Neural cell (in vitro differentiated cells): Measurements from ENCODE around the gene THRB. TPM values are rescaled to one million over a fixed set of nuclear protein-coding genes. Genes with fewer than 3 reads are reported as not detected.

Experiments
- H2AFZ ChIP-seq: fragments of 200-600, 300-800 bp; sonication (generic), shearing (Covaris generic); 2 replicates; pipeline ENCODE4 v1.6.0; 2014; ENCODE audit warnings: low read depth, mild to moderate bottlenecking, antibody characterized with exemption, low read length, moderate library complexity
- H3F3A ChIP-seq: fragments of 200-600 bp; shearing (Covaris generic); 2 replicates; pipeline ENCODE4 v1.6.1; 2016; ENCODE audit warnings: mild to moderate bottlenecking, moderate library complexity, mixed read lengths, antibody characterized with exemption, low read length; ENCODE audit not compliant: insufficient read depth, poor library complexity, severe bottlenecking
- H3K27ac ChIP-seq: fragments of 200-600, 300-800 bp; sonication (generic), shearing (Covaris generic); 2 replicates; pipeline ENCODE4 v1.5.1; 2014; ENCODE audit warnings: mild to moderate bottlenecking, low read length, moderate library complexity
- H3K27me3 ChIP-seq: fragments of 300-800, 200-600 bp; sonication (generic), shearing (Covaris generic); 2 replicates; pipeline ENCODE4 v1.6.0; 2014; ENCODE audit warnings: mild to moderate bottlenecking, low read depth, low read length, moderate library complexity; ENCODE audit not compliant: insufficient read depth
- H3K36me3 ChIP-seq: fragments of 300-800, 200-600 bp; sonication (generic), shearing (Covaris generic); 2 replicates; pipeline ENCODE4 v1.5.1; 2014; ENCODE audit warnings: mild to moderate bottlenecking, antibody characterized with exemption, low read length, moderate library complexity; ENCODE audit not compliant: insufficient read depth
- H3K4me2 ChIP-seq: fragments of 300-800, 200-600 bp; sonication (generic), shearing (Covaris generic); 2 replicates; pipeline ENCODE4 v1.6.0; 2014; ENCODE audit warnings: mild to moderate bottlenecking, low read length
- H3K4me3 ChIP-seq: fragments of 300-800, 200-600 bp; sonication (generic), shearing (Covaris generic); 2 replicates; pipeline ENCODE4 v1.5.1; 2014; ENCODE audit warnings: mild to moderate bottlenecking, low read length, moderate library complexity
- H3K79me2 ChIP-seq: fragments of 200-600 bp; shearing (Covaris generic); replicated peaks from 2 replicates; pipeline ENCODE4 v1.6.0; 2014; ENCODE audit warnings: mild to moderate bottlenecking, low read length, moderate library complexity; ENCODE audit not compliant: insufficient read depth
- H3K9ac ChIP-seq: fragments of 300-800, 200-600 bp; sonication (generic), shearing (Covaris generic); 2 replicates; pipeline ENCODE4 v1.6.1; 2016; ENCODE audit warnings: mild to moderate bottlenecking, low read length, mixed read lengths
- H3K9me2 ChIP-seq: fragments of 200-600 bp; shearing (Covaris generic); 2 replicates; pipeline ENCODE4 v1.6.1; 2016; ENCODE audit warnings: mild to moderate bottlenecking, low read length, mixed read lengths; ENCODE audit not compliant: insufficient read depth
- H3K9me3 ChIP-seq: fragments of 200-600, 300-800 bp; sonication (generic), shearing (Covaris generic); 2 replicates; pipeline ENCODE4 v1.6.1; 2016; ENCODE audit warnings: mild to moderate bottlenecking, mixed run types, low read length, moderate library complexity, mixed read lengths
- H4K20me1 ChIP-seq: fragments of 200-600 bp; shearing (Covaris generic); 2 replicates; pipeline ENCODE4 v1.6.1; 2016; ENCODE audit warnings: mild to moderate bottlenecking, mixed run types; ENCODE audit not compliant: insufficient read depth
- CTCF ChIP-seq: fragments of 450-650 bp; IDR thresholded peaks from 2 replicates; pipeline ENCODE4 v1.5.1; 2014; ENCODE audit warnings: antibody characterized with exemption, mild to moderate bottlenecking, moderate library complexity; ENCODE audit not compliant: poor library complexity, severe bottlenecking
- EP300 ChIP-seq: fragments of 450-650 bp; conservative IDR thresholded peaks from 2 replicates; pipeline ENCODE4 v1.6.1; 2014; ENCODE audit warnings: antibody characterized with exemption, mild to moderate bottlenecking, moderate library complexity; ENCODE audit not compliant: poor library complexity, severe bottlenecking
- EZH2 ChIP-seq: fragments of 200-600, 300-800 bp; shearing (Covaris generic), sonication (generic); IDR thresholded peaks from 2 replicates; pipeline ENCODE4 v1.6.1; 2014; ENCODE audit warnings: antibody characterized with exemption, low read length, borderline replicate concordance, mild to moderate bottlenecking; ENCODE audit not compliant: insufficient read depth, poor library complexity, severe bottlenecking
- MXI1 ChIP-seq: fragments of 450-650 bp; conservative IDR thresholded peaks from 2 replicates; pipeline ENCODE4 v1.6.1; 2014; ENCODE audit warnings: antibody characterized with exemption, mild to moderate bottlenecking; ENCODE audit not compliant: poor library complexity, severe bottlenecking
- POLR2AphosphoS5 ChIP-seq: IDR thresholded peaks from 2 replicates; pipeline ENCODE4 v1.6.1; 2012
- RAD21 ChIP-seq: fragments of 450-650 bp; conservative IDR thresholded peaks from 2 replicates; pipeline ENCODE4 v1.6.1; 2014; ENCODE audit warnings: antibody characterized with exemption, mild to moderate bottlenecking, moderate library complexity
- REST ChIP-seq: IDR thresholded peaks from 2 replicates; pipeline ENCODE4 v1.6.1; 2012; ENCODE audit warnings: borderline replicate concordance
- SMC3 ChIP-seq: fragments of 450-650 bp; conservative IDR thresholded peaks from 2 replicates; pipeline ENCODE4 v1.6.1; 2014; ENCODE audit warnings: antibody characterized with exemption, mild to moderate bottlenecking, moderate library complexity; ENCODE audit not compliant: poor library complexity
- TAF1 ChIP-seq: IDR thresholded peaks from 2 replicates; pipeline ENCODE4 v1.6.1; 2012; ENCODE audit warnings: low read depth
- polyA plus RNA-seq: library from polyadenylated mRNA; depleted of rRNA; stranded (reverse); fragments of >200 nt; gene quantifications from 2 replicates; pipeline ENCODE4 v1.2.3, GENCODE V29; 2014

THRB gene
- polyA plus RNA-seq, 1 donor from 2014 or later, result 1.7 TPM

- no peak overlapping the region for H3K27ac ChIP-seq
- no peaks in the 10 kb centered on the region for H3K79me2 ChIP-seq
- no peak for TF ChIP-seq SMC3
- TF ChIP-seq RAD21, result no peak
- TF ChIP-seq CTCF, result no peak
- TF ChIP-seq MXI1, result no peak
- no peak for TF ChIP-seq TAF1
- no peak for TF ChIP-seq EZH2
- TF ChIP-seq EP300, result no peak
- no peak for TF ChIP-seq REST
- TF ChIP-seq POLR2AphosphoS5, result no peak
- H3K4me2 ChIP-seq, result no peak overlapping the region
- no peak overlapping the region for H2AFZ ChIP-seq
- no peaks in the 10 kb centered on the region for H3F3A ChIP-seq
- no peaks in the 10 kb centered on the region for H3K27me3 ChIP-seq
- H3K9ac ChIP-seq, result no peak overlapping the region
- H3K36me3 ChIP-seq, result no peaks in the 10 kb centered on the region
- no peaks in the 10 kb centered on the region for H3K9me2 ChIP-seq
- no peaks in the 10 kb centered on the region for H4K20me1 ChIP-seq
- H3K4me3 ChIP-seq, result no peak overlapping the region
- no peaks in the 10 kb centered on the region for H3K9me3 ChIP-seq
Measured at GRCh38 chr3:24450160-24450907, 44.3 kb downstream of the THRB start.

GRCh38 chr3:24447836-24448235 is 46.8 kb downstream of the THRB start:
- no peaks in the 10 kb centered on the region for H4K20me1 ChIP-seq
- H3F3A ChIP-seq, result no peaks in the 10 kb centered on the region
- no peaks in the 10 kb centered on the region for H3K27me3 ChIP-seq
- H3K9ac ChIP-seq, result no peak overlapping the region
- no peaks in the 10 kb centered on the region for H3K9me3 ChIP-seq
- TF ChIP-seq POLR2AphosphoS5 (no peak), SMC3 (no peak), MXI1 (no peak), EP300 (no peak), RAD21 (no peak), REST (no peak), CTCF (no peak), TAF1 (no peak), EZH2 (no peak)
- H3K27ac ChIP-seq, result no peak overlapping the region
- no peaks in the 10 kb centered on the region for H3K36me3 ChIP-seq
- no peak overlapping the region for H3K4me2 ChIP-seq
- no peaks in the 10 kb centered on the region for H3K79me2 ChIP-seq
- no peak overlapping the region for H2AFZ ChIP-seq
- H3K9me2 ChIP-seq, result no peaks in the 10 kb centered on the region
- H3K4me3 ChIP-seq, result no peak overlapping the region
